Smooth muscle cell of the coronary artery (primary cell): Measurements from ENCODE around the gene GATAD2B. TPM values are rescaled to one million over a fixed set of nuclear protein-coding genes. Genes with fewer than 3 reads are reported as not detected.

Experiments used
- total RNA-seq: library from RNA; depleted of rRNA; stranded (reverse); fragments of >200 nt; gene quantifications from 2 replicates; pipeline ENCODE4 v1.2.3, GENCODE V29; 2014; ENCODE audit warnings: low replicate concordance

GATAD2B gene
- 2.6 and 2.7 TPM in 2 replicates for total RNA-seq

DNA sequence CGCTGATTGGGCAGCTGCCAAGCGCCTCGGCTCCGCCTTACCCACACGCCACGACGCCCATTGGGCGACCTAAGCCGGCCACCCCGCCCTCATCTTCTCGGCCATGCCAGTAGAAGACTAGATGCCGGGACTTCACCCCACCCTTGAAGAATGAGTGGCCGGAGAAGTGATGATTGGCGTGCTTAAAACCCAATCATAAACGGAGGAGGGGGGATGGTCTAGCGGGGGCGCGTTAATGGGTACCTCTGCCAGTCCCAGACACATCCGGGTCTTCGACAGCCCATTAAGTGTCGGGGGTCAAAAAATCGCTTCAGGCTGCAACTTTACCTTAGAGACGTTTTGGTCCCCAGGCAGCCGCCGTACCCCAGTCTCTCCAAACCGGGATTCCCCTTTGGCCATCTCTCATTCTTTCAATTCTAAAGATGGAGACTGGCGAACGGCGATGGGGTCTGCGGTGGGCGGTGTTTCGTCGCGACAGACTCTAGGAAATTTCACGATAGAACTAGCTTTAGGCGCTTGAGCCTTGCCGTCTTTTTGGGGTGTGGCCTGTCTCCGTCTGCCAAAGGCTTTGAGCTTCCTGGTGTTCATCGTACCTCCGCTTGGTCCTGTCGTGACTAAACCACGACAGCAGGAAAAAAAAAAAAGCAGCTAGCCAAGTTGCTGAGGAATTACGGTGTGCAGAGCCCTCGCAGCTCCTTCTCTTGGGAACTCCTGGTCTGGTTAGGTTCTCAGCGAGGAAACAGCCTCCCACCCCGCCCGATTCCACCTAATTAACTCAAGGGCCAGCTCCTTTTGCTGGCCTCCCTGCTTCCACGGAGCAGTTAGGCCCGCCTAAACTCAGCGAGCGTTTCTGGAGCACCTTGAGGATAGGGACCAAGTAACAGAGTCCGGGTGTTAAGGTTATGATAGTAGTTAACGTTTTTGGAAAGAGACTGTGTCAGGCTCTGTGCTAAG lies at the start of gene GATAD2B:
Gene GATAD2B (minus strand): TSS at position 1 of the 954 bp plus-strand sequence. CDS start 94,625 bp downstream, outside the sequence.

DNA sequence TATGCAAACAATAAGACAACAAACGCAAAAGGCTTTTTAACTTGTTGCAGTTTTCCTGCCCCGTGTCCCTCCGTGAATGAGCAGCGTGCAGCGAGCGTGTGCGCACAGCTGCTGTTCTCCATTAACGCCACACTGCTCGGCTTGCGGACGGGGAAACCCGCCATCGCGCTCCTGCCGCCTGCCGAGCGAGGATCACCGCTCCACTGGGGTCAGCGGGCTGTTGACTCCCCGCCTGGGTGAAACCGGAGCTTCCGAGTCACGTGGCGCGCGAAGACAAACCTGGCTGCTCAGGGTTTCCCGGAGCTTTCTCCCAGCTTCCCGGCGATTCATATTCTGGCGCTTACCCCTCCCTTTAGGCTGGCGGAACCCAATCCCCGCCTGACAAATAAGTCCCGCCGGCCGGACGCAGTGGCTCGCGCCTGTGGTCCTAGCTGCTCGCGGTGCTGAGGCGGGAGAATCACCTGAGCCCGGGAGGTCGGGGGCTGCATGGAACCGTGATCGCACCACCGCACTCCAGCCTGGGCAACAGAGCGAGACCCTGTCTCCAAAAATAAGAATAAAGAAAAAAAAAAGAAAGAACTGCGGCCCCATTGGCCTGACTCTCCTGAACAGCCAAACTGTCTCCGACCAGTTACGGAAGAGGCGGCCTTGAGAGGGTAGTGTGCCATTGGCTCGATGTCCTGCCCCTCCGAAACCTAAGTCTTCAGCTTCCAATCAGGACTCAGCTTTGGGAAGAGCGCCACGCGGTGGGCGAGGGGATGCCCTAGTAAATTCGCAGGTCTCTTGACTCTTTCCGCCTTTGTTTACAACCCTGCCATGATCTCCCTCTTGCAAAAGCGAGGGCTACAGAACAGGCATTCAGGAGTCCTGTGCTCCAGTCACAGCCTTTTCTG lies 44.6 kb upstream of the GATAD2B start, which contains the start of gene CREB3L4:
Gene CREB3L4 (plus strand): TSS at position 796 of the 893 bp plus-strand sequence. CDS start 624 bp downstream, outside the sequence.

DNA sequence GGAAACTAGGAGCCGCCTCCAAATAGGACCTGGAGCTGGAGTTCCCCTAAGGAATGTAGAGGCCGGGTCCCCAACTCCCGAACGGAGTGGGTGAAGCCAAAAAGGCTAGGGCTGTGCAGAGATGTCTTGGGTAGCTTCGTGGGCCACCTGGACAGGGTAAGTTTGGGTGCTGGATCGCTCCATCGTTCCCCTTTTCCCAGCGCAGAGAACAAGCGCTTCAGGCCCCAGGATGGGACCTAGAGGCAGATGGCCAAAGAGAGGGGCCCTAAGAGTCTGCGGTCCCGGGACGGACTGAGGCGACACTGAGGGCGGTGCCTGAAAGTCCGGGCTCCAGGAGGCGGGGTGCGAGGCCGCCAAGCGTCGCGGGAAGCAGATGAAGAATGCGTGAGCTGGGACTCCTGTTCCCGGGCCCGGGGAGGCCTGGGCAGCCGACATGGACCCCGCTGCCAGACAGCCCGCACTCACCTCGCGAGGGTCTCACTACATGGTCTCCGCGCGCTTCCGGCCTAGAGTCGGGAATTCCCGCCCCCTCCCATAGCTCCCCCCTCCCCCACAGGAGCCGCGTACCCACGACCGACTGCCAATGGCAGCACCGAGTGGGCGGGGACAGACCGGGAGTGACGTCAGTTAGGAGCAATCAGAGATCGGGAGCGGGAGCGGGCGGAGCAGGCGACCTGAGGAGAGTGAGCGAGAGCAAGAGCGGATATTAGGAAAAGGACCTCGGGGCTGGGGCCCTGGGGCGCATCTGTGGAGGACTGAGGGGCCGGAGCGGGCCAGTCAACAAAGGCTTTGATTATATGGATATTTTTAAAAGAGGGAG lies 40.5 kb upstream of the GATAD2B start, which contains the start of gene SLC39A1:
Gene SLC39A1 (minus strand): TSS at position 508 of the 820 bp plus-strand sequence. CDS start 822 bp downstream, outside the sequence.

DNA sequence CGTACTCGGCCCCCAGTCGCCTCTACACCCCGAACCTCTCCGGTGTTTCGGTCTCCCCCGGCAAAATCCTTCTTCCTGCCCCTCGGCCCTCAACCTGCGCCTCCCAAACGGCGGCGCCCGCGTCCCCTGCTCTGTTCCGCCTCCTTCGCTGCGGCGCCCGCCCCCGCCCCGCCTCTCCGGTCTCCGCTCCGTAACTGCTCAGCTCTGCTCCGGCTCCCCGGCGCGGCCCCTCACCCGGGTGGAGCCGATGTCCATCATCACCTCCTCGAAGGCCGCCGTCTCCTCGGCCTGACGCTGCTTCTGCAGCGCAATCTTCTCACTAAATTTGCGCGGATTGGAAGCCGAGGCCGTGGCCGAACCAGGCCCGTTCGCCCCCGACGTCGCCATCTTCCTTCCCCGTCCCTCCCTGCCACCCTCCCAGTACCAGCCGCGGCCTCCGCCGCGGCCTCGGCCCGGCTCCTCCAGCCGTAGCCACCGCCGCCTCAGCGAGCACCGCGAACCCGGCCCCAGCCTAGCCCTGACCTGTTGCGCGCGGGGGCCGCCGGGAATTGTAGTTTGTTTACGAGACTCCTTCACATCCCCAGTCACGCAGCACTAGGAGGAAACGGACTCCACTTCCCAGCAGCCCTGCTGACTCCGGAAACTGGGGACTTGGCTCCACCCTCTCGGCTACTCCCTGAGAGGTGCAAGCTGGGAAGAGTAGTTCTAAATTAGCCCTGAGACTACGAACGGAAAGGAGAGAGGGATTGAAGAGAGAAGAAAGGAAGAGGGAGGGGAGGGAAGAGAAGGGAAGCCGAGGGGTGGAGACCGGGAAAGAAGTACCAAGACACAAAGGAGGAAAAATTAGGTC lies 35.6 kb upstream of the GATAD2B start, which contains the start of gene CRTC2:
Gene CRTC2 (minus strand): TSS at position 502 of the 850 bp plus-strand sequence. CDS start 115 bp downstream, at position 387.

DNA sequence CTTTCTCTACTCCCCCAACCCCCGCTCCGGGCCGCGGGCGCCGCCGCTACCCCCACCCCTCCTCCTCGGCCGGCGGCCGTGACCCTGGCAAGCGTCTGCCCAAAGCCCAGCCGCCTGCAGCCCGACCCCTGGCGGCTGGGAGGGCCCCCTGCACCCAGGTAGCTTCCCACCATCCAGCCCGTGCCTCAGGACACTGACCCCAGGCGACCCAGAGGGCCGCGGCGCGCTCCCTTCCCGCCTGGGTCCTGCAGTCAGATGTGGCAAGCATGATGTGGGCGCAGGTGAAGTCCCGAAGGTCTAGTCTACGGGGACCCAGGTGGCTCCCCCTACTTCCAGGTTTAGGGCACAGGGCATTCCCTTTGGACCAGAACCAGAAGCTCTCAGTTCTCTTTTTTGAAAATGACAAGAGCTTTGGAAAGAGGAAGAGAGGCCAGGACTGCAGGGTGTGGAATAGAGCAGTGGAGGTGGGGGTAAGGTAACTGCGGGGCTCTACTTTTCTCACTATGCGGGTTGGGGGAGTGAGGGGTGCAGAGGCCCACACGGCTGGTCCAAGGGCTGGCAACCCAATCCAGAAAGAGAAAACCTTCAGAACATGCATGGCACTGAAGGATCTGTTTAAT lies 24.0 kb upstream of the GATAD2B start, which contains the start of gene DENND4B:
Gene DENND4B (minus strand): TSS at position 97 of the 620 bp plus-strand sequence. CDS start 2,344 bp downstream, outside the sequence.

DNA sequence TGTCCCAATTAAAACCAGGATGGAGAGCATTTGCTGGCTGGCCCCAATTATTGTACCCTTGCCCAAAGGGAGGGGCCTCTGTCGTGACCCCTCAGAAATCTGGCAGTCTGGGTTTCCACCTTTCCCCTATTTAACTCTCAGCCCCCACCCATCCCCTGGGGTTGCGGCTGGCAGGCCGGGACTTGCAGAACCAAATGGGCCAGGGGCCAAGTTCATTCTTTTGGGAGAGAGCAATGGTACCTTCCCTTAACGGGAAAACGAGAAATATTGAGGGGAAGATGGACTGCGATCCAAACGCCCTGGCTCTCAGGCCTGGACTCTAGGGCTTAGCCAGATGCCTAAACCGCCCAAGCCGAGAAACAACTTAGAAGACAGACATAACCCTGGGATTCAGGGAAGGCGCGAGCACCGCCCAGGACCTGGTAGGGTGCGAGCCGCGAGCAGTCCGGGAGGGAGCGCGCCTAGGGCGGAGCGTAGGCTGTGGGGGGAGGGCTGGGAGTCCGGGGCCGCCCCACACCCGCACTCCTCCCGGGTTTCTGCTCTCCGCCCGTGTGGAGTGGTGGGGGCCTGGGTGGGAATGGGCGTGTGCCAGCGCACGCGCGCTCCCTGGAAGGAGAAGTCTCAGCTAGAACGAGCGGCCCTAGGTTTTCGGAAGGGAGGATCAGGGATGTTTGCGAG lies 147.9 kb downstream of the GATAD2B start, which contains the start of gene SLC27A3:
Gene SLC27A3 (plus strand): TSS at position 628 of the 678 bp plus-strand sequence. CDS start 91 bp downstream, outside the sequence.

Other genes with a start within 250 kb of the GATAD2B start
- gene NPR1, start 244.3 kb downstream of the GATAD2B start, total RNA-seq: 0.08 and 19.8 TPM in 2 replicates
- 17.9 and 23.9 TPM in 2 replicates for gene INTS3, start 194.9 kb downstream of the GATAD2B start, total RNA-seq
- 4.4 and 38.0 TPM in 2 replicates for gene SLC27A3, start 147.6 kb downstream of the GATAD2B start, total RNA-seq
- gene DENND4B, start 23.7 kb upstream of the GATAD2B start, total RNA-seq: 7.9 and 10.2 TPM in 2 replicates
- 2.1 and 2.6 TPM in 2 replicates for gene CRTC2, start 35.6 kb upstream of the GATAD2B start, total RNA-seq
- 60.8 and 104 TPM in 2 replicates for gene SLC39A1, start 40.6 kb upstream of the GATAD2B start, total RNA-seq
- gene CREB3L4, start 44.9 kb upstream of the GATAD2B start, total RNA-seq: 4.6 and 6.1 TPM in 2 replicates
- 54.3 and 122 TPM in 2 replicates for gene JTB, start 54.7 kb upstream of the GATAD2B start, total RNA-seq
- 68.6 and 148 TPM in 2 replicates for gene RAB13, start 63.4 kb upstream of the GATAD2B start, total RNA-seq
- 660 and 2,210 TPM in 2 replicates for gene RPS27, start 67.8 kb upstream of the GATAD2B start, total RNA-seq
- under 0.01 and 0.12 TPM in 2 replicates for gene NUP210L, start 232.1 kb upstream of the GATAD2B start, total RNA-seq